Measurements from ENCODE around the gene YIPF2. TPM values are rescaled to one million over a fixed set of nuclear protein-coding genes. Genes with fewer than 3 reads are reported as not detected.

The YIPF2 gene
- polyA plus RNA-seq, 1 of the 3 experiments (the other 2 are of a cell fraction): 61.3 TPM

DNA sequence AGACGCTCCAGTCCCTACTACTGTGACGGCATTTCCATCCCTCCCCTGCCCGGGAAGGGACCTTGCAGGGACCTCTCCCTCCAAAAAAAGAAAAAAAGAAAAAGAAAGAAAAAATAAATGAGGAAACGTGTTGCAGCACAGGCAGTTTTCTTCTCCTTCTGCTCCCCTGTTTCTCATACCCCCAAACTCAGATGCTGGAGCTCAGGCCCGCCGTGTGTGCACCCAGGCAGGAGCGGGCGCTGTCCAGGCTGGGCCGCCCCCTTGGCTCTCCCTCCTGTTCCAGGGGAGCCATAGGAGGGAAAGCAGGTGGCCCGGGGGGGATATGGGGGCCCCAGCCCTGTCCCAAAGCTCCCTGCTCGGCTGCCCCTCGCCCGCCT lies 5.8 kb downstream of the YIPF2 start:
- DNase-seq: no peak
- CTCF ChIA-PET: interaction anchor here (0.8 to 1.4 kb wide), 2 partner anchors 20 to 36 kb away, joined by 3 read pairs; no protein-coding TSS in a partner anchor

DNA sequence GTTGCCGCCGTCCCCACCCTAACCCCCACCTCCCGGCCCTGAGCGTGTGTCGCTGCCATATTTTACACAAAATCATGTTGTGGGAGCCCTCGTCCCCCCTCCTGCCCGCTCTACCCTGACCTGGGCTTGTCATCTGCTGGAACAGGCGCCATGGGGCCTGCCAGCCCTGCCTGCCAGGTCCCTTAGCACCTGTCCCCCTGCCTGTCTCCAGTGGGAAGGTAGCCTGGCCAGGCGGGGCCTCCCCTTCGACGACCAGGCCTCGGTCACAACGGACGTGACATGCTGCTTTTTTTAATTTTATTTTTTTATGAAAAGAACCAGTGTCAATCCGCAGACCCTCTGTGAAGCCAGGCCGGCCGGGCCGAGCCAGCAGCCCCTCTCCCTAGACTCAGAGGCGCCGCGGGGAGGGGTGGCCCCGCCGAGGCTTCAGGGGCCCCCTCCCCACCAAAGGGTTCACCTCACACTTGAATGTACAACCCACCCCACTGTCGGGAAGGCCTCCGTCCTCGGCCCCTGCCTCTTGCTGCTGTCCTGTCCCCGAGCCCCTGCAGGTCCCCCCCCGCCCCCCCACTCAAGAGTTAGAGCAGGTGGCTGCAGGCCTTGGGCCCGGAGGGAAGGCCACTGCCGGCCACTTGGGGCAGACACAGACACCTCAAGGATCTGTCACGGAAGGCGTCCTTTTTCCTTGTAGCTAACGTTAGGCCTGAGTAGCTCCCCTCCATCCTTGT lies 6.4 kb downstream of the YIPF2 start:
- DNase-seq: no peak
- TF ChIP-seq TAF1 (IDR thresholded peaks at IDR 0.05; ENCODE audit: borderline replicate concordance, low read depth, low read length) (no peak), FOXJ3 (CRISPR knock-in tag; IDR thresholded peaks at IDR 0.05) (no peak), RCOR1 (IDR thresholded peaks at IDR 0.05; ENCODE audit: low read length) (no peak), NFIC (IDR thresholded peaks at IDR 0.05; ENCODE audit: borderline replicate concordance) (no peak), MEF2A (IDR thresholded peaks at IDR 0.05; ENCODE audit: borderline replicate concordance, low read depth) (no peak), NRF1 (IDR thresholded peaks at IDR 0.05; ENCODE audit: low read depth, low read length) (no peak)
- TF ChIP-seq, protein P1, sequence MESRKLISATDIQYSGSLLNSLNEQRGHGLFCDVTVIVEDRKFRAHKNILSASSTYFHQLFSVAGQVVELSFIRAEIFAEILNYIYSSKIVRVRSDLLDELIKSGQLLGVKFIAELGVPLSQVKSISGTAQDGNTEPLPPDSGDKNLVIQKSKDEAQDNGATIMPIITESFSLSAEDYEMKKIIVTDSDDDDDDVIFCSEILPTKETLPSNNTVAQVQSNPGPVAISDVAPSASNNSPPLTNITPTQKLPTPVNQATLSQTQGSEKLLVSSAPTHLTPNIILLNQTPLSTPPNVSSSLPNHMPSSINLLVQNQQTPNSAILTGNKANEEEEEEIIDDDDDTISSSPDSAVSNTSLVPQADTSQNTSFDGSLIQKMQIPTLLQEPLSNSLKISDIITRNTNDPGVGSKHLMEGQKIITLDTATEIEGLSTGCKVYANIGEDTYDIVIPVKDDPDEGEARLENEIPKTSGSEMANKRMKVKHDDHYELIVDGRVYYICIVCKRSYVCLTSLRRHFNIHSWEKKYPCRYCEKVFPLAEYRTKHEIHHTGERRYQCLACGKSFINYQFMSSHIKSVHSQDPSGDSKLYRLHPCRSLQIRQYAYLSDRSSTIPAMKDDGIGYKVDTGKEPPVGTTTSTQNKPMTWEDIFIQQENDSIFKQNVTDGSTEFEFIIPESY (IDR thresholded peaks at IDR 0.05; ENCODE audit: borderline replicate concordance, low read depth): no peak
- Histone ChIP-seq H3K27me3 (ENCODE audit: insufficient read depth) (no peaks in the 10 kb centered on the region), H3K4me3 (ENCODE audit: low read depth in 2 of 2, low read length in 1 of 2) (no peak overlapping the region), H3K9me2 (no peaks in the 10 kb centered on the region), H2AFZ (ENCODE audit: low read depth) (no peak overlapping the region), H3K4me2 (no peak overlapping the region), H4K20me1 (ENCODE audit: insufficient read depth) (no peaks in the 10 kb centered on the region), H3K79me2 (ENCODE audit: insufficient read depth) (peaks cover 5% of the 10 kb centered on the region; the same call in 1 of the 2 replicates), H3K4me1 (ENCODE audit: control insufficient read depth in 1 of 2, insufficient read depth in 2 of 2, low read depth in 1 of 2, low read length in 1 of 2) (no peaks in the 10 kb centered on the region), H3F3A (replicated peaks; ENCODE audit: insufficient read depth) (peaks cover 19% of the 10 kb centered on the region), H3K27ac (ENCODE audit: low read depth in 2 of 2, low read length in 1 of 2) (no peak overlapping the region), H3K36me3 (replicated peaks in 1 of 2; ENCODE audit: control insufficient read depth in 1 of 2, insufficient read depth in 2 of 2, low read length in 1 of 2) (peaks cover 6 to 44% of the 10 kb centered on the region in 2 experiments), H3K9me3 (no peaks in the 10 kb centered on the region), H3K9ac (no peak overlapping the region)
- WGBS (ENCODE audit: low lambda C conversion rate): 90% methylated on average over 27 of the region's 33 CpGs
- CTCF ChIA-PET: interaction anchor here (0.8 to 1.4 kb wide), 2 partner anchors 20 to 35 kb away, joined by 3 read pairs; no protein-coding TSS in a partner anchor
- POLR2A ChIA-PET: no interaction called here

More for the DNA sequence above, 5.8 kb downstream of the YIPF2 start:
- no peak for TF ChIP-seq RAD21 (IDR thresholded peaks at IDR 0.05; ENCODE audit: low read length)
- no peak for TF ChIP-seq RXRA (IDR thresholded peaks at IDR 0.05; ENCODE audit: borderline replicate concordance, low read depth)
- no peak for TF ChIP-seq TEAD4 (IDR thresholded peaks at IDR 0.05; ENCODE audit: borderline replicate concordance, insufficient read depth)
- TF ChIP-seq MXI1 (IDR thresholded peaks at IDR 0.05; ENCODE audit: low read depth, low read length): no peak
- TF ChIP-seq, protein P2, sequence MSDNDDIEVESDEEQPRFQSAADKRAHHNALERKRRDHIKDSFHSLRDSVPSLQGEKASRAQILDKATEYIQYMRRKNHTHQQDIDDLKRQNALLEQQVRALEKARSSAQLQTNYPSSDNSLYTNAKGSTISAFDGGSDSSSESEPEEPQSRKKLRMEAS (IDR thresholded peaks at IDR 0.05; ENCODE audit: low read depth): no peak
- no peak for TF ChIP-seq EZH2phosphoT487 (IDR thresholded peaks at IDR 0.05; ENCODE audit: borderline replicate concordance, low read depth)
- TF ChIP-seq MEF2A (IDR thresholded peaks at IDR 0.05; ENCODE audit: borderline replicate concordance, low read depth): no peak
- no peak for TF ChIP-seq TCF12 (IDR thresholded peaks at IDR 0.05)
- TF ChIP-seq RCOR1 (IDR thresholded peaks at IDR 0.05; ENCODE audit: low read length): no peak
- TF ChIP-seq NFIC (IDR thresholded peaks at IDR 0.05; ENCODE audit: borderline replicate concordance): no peak
- no peak for TF ChIP-seq GABPA (IDR thresholded peaks at IDR 0.05; ENCODE audit: low read depth)
- TF ChIP-seq, protein P3, sequence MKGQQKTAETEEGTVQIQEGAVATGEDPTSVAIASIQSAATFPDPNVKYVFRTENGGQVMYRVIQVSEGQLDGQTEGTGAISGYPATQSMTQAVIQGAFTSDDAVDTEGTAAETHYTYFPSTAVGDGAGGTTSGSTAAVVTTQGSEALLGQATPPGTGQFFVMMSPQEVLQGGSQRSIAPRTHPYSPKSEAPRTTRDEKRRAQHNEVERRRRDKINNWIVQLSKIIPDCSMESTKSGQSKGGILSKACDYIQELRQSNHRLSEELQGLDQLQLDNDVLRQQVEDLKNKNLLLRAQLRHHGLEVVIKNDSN (IDR thresholded peaks at IDR 0.05; ENCODE audit: borderline replicate concordance, low read depth): no peak
- POLR2A ChIA-PET: no interaction called here
- H3K27me3 ChIP-seq (ENCODE audit: insufficient read depth): no peaks in the 10 kb centered on the region
- no peak overlapping the region for H3K27ac ChIP-seq (ENCODE audit: low read depth in 2 of 2, low read length in 1 of 2)
- H3K4me2 ChIP-seq: no peak overlapping the region
- peaks cover 15% of the 10 kb centered on the region for H3F3A ChIP-seq (replicated peaks; ENCODE audit: insufficient read depth)
- H3K9me2 ChIP-seq: no peaks in the 10 kb centered on the region
- no peak overlapping the region for H2AFZ ChIP-seq (ENCODE audit: low read depth)
- no peak overlapping the region for H3K4me3 ChIP-seq (ENCODE audit: low read depth in 2 of 2, low read length in 1 of 2)
- no peaks in the 10 kb centered on the region for H4K20me1 ChIP-seq (ENCODE audit: insufficient read depth)
- no peak overlapping the region for H3K9ac ChIP-seq
- H3K4me1 ChIP-seq (ENCODE audit: control insufficient read depth in 1 of 2, insufficient read depth in 2 of 2, low read depth in 1 of 2, low read length in 1 of 2): peaks cover 0 to 5% of the 10 kb centered on the region in 2 experiments; a peak in 1 of 4 replicates
- 85% methylated on average over 11 of the region's 13 CpGs for WGBS (ENCODE audit: low lambda C conversion rate)
- peaks cover 11% of the 10 kb centered on the region; the same call in 1 of the 2 replicates for H3K79me2 ChIP-seq (ENCODE audit: insufficient read depth)
- peaks cover 6 to 44% of the 10 kb centered on the region in 2 experiments for H3K36me3 ChIP-seq (replicated peaks in 1 of 2; ENCODE audit: control insufficient read depth in 1 of 2, insufficient read depth in 2 of 2, low read length in 1 of 2)
- H3K9me3 ChIP-seq: no peaks in the 10 kb centered on the region
